Loucy (cell line): ENCODE measurements around the gene CPD.

Source experiments
- CTCF ChIP-seq: fragments of 200-600 bp; sonication (generic); conservative IDR thresholded peaks from 2 replicates; pipeline ENCODE4 v1.5.1; 2014; ENCODE audit warnings: mild to moderate bottlenecking, antibody characterized with exemption, low read length
- EZH2phosphoT487 ChIP-seq: fragments of 200-600 bp; IDR thresholded peaks from 2 replicates; pipeline ENCODE4 v1.6.1; 2018; ENCODE audit warnings: antibody characterized with exemption, mild to moderate bottlenecking, moderate library complexity, borderline replicate concordance

DNA sequence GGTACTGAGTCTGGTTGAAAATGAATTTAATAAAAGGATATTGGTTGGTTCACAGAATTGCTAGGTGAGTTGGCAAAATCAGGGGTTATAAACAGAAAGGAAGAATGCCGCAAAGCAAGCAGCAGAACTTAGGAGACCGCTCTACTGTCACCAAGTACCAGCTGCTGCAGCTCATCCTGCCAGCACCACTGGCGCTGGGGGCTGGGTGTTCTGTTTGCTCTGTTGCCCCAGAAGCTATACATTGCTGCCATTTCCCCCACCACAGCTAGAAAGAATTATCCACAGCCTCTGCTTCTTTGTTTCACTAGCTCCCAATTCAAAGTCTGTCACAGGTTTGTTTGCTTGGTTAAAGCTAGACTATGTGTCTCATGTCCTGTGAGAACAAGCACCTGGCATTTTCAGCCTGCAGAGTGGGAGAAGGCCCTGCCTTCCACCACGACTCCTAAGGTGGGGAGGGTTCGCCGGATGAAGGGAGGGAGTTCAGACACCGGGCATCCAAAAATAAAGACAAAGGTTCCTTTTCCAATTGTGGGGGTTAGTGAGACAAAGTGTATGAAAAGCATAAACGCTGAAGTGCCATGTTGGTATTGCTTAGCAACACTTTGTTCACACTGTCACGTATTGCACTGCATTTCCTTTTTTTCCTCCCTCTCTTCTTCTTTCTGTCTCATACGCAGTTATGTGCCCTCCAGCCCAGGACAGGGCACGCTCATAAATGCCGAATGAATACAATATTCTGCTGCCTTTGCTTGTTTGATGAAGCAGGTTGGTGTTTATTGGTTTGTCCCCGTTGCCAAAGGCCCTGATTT lies 9.6 kb upstream of the CPD start:
- TF ChIP-seq CTCF, result no peak
- no peak for TF ChIP-seq EZH2phosphoT487
